Transverse colon (tissue), 4 donors: ENCODE measurements around the gene PPM1B.

Source experiments
- CTCF ChIP-seq, 5 experiments: fragments of 200-600 bp in 3 of 5; fragments of 450-650 bp in 2 of 5; sonication (generic) in 3 of 5; IDR thresholded peaks; 1 replicate in 2 of 5; 2 replicates in 3 of 5; pipeline ENCODE4 v1.5.1; 2016 to 2017; ENCODE audit warnings: antibody characterized with exemption in 5 of 5, inconsistent platforms in 3 of 5, mild to moderate bottlenecking in 2 of 5, moderate library complexity in 1 of 5
- EP300 ChIP-seq: sonication (generic); formaldehyde crosslinking; IDR thresholded peaks from one replicate; pipeline ENCODE4 v1.6.1; 2017; ENCODE audit warnings: antibody characterized with exemption, low read depth
- POLR2A ChIP-seq: fragments of 450-650 bp; IDR thresholded peaks from one replicate; pipeline ENCODE4 v1.6.1; 2016; ENCODE audit warnings: antibody characterized with exemption, mild to moderate bottlenecking, moderate library complexity
- POLR2AphosphoS5 ChIP-seq, 3 donors: sonication (generic); formaldehyde crosslinking; IDR thresholded peaks; one replicate each; pipeline ENCODE4 v1.6.1; 2016; ENCODE audit warnings: antibody characterized with exemption in 3 of 3

GRCh38 chr2:44201648-44202165 is 33.0 kb downstream of the PPM1B start:
- no peak for TF ChIP-seq CTCF (IDR thresholded peaks at IDR 0.05)
- TF ChIP-seq POLR2A: no peak
- TF ChIP-seq EP300: no peak
- TF ChIP-seq POLR2AphosphoS5 (IDR thresholded peaks at IDR 0.05): peak in 1 of 3 donors; percentile 7
